Calu3 (cell line): Measurements from ENCODE around the gene CCDC150. TPM values are rescaled to one million over a fixed set of nuclear protein-coding genes. Genes with fewer than 3 reads are reported as not detected.

ENCODE experiments used
- BruUV-seq: library from RNA; stranded (reverse); fragments of 400-500 nt; replicated peaks from 2 replicates; lab custom pipeline; 2021; lab: Mats Ljungman, UMichigan
- CTCF ChIA-PET: fragments of 300-600 bp; sonication (Branson Sonifier 250); formaldehyde crosslinking; loops from one replicate; lab custom pipeline; 2022; ENCODE audit warnings: antibody characterized with exemption; lab: Charles Lee
- DNase-seq: peaks from one replicate; pipeline ENCODE4 v3.0.0; 2022
- H3K27ac Mint-ChIP-seq: one replicate; pipeline ENCODE4 v1.8.0; 2022; ENCODE audit warnings: mixed read lengths; ENCODE audit not compliant: unreplicated experiment
- H3K27me3 Mint-ChIP-seq: one replicate; pipeline ENCODE4 v1.8.0; 2022; ENCODE audit warnings: mixed read lengths; ENCODE audit not compliant: unreplicated experiment
- H3K36me3 Mint-ChIP-seq: one replicate; pipeline ENCODE4 v1.8.0; 2022; ENCODE audit warnings: mild to moderate bottlenecking, moderate library complexity, mixed read lengths; ENCODE audit not compliant: insufficient read depth, unreplicated experiment
- H3K4me1 Mint-ChIP-seq: one replicate; pipeline ENCODE4 v1.8.0; 2022; ENCODE audit warnings: mild to moderate bottlenecking, low read depth, mixed read lengths; ENCODE audit not compliant: unreplicated experiment
- H3K4me3 Mint-ChIP-seq: one replicate; pipeline ENCODE4 v1.8.0; 2022; ENCODE audit warnings: mild to moderate bottlenecking, low read depth, moderate library complexity, mixed read lengths; ENCODE audit not compliant: unreplicated experiment
- H3K9me3 Mint-ChIP-seq: one replicate; pipeline ENCODE4 v1.8.0; 2022; ENCODE audit warnings: low read depth, mixed read lengths; ENCODE audit not compliant: unreplicated experiment
- intact Hi-C: fragments of 100-400 bp; cut with micrococcal nuclease; formaldehyde crosslinking; loops from one replicate; pipeline ENCODE4 v1.10.0; 2022; ENCODE audit not compliant: unreplicated experiment
- total RNA-seq: library from RNA; stranded (reverse); gene quantifications from 2 replicates; pipeline ENCODE4 v1.2.3, GENCODE V29; 2022
- TF ChIP-seq, protein P1 (sequence below): fragments of 200-600 bp; IDR thresholded peaks from one replicate; pipeline ENCODE4 v1.8.0; 2022; ENCODE audit warnings: antibody characterized with exemption; ENCODE audit not compliant: unreplicated experiment

The CCDC150 gene
- total RNA-seq, 1 experiment from 2014 or later, result 21.7 TPM

DNA sequence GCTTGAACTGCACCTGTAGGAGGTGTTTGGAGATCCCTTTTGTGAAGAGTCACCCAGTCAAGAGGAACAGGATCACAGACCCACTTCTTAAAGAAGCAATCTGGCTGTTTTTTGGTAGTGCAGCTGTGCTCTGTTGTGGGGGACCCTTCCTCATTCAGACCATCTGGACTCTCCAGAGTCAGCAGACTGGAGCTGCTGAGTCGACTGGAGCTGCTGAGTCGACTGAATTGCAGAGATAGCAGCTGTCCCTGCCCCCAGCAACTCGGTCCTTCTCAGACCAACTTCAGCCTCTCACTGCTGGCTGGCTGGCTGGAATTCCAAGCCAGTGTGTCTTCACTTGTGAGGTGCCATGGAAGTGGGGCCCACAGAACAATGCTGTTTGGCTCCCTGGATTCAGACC lies 103.2 kb downstream of the CCDC150 start:
- TF ChIP-seq, protein P1, sequence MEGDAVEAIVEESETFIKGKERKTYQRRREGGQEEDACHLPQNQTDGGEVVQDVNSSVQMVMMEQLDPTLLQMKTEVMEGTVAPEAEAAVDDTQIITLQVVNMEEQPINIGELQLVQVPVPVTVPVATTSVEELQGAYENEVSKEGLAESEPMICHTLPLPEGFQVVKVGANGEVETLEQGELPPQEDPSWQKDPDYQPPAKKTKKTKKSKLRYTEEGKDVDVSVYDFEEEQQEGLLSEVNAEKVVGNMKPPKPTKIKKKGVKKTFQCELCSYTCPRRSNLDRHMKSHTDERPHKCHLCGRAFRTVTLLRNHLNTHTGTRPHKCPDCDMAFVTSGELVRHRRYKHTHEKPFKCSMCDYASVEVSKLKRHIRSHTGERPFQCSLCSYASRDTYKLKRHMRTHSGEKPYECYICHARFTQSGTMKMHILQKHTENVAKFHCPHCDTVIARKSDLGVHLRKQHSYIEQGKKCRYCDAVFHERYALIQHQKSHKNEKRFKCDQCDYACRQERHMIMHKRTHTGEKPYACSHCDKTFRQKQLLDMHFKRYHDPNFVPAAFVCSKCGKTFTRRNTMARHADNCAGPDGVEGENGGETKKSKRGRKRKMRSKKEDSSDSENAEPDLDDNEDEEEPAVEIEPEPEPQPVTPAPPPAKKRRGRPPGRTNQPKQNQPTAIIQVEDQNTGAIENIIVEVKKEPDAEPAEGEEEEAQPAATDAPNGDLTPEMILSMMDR, result no peak
- CTCF ChIA-PET, result interaction anchor here (0.6 kb wide), 1 partner anchor 316 kb away, joined by 3 read pairs; no protein-coding TSS in a partner anchor
- Mint-ChIP-seq H3K27me3 (no peaks in the 10 kb centered on the region), H3K4me1 (no peaks in the 10 kb centered on the region), H3K27ac (no peak overlapping the region), H3K36me3 (no peaks in the 10 kb centered on the region), H3K4me3 (no peak overlapping the region), H3K9me3 (peaks cover 16% of the 10 kb centered on the region)
- no TSS peak for BruUV-seq
- intact Hi-C loops, result no loop called here
- DNase-seq, result no peak

DNA sequence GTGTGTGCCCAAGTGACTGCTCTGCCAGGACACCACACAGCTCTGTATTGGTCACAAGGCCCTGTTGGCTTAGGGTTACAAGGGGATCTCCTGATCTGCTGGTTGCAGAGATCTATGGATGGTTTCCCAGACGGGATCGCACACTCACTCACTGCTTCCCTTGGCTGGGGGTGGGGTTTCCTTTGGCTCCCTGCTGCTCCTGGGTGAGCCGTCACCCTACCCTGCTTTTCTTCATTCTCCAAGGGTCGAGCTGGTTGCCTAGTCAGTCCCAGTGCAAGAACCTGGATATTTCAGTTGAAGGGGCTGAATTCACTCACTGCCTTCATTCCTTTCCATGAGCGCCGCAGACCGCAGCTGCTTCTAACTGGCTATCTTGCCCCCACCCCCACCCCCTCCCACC lies 103.7 kb downstream of the CCDC150 start:
- Mint-ChIP-seq H3K4me1 (no peaks in the 10 kb centered on the region), H3K27ac (no peak overlapping the region), H3K4me3 (no peak overlapping the region), H3K27me3 (no peaks in the 10 kb centered on the region), H3K36me3 (no peaks in the 10 kb centered on the region), H3K9me3 (peaks cover 16% of the 10 kb centered on the region)
- CTCF ChIA-PET, result no interaction called here
- TF ChIP-seq, protein P1, result no peak
- no peak for DNase-seq
- intact Hi-C loops, result no loop called here
- no TSS peak for BruUV-seq

DNA sequence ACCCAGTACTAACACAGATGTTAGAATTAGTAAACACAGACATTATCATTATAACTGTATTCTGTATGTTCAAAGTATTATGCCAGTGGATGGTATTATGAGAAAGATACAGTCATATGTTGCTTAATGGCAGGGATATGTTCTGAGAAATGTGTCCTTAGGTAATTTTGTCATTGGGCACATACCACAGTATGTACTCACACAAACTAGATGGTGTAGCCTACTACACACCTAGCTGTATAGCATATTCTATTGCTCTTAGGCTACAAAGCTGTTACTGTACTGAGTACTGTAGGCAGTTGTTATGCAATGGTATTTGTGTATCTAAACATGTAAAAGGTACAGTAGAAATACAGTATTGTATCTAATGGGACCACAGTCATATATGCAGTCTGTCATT lies 106.2 kb downstream of the CCDC150 start:
- Mint-ChIP-seq H3K4me1 (no peaks in the 10 kb centered on the region), H3K27me3 (no peaks in the 10 kb centered on the region), H3K27ac (no peak overlapping the region), H3K9me3 (peaks cover under 1% of the 10 kb centered on the region), H3K36me3 (no peaks in the 10 kb centered on the region), H3K4me3 (no peak overlapping the region)
- TF ChIP-seq, protein P1, result no peak
- BruUV-seq, result no TSS peak
- no peak for DNase-seq
- CTCF ChIA-PET, result no interaction called here
- intact Hi-C loops, result no loop called here

DNA sequence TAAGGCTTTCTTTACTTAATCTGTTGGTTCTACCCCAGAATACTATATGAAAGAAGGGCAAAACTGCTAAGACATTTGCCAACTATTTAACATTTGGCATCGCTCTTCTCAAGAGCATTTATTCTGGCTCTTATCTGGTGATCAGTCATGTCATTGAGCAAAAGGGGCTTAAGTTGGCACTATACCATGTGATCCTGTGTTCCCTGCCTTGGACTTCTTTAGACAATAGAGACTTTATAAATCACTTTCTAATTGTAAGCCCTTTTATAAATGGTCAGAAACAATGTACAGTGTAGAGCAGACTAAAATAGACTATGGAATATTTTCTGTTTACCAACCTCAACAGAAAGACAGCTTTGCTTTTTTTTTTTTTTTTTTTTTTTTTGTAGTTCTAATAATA lies 107.9 kb downstream of the CCDC150 start:
- TF ChIP-seq, protein P1, result no peak
- Mint-ChIP-seq H3K27me3 (no peaks in the 10 kb centered on the region), H3K36me3 (no peaks in the 10 kb centered on the region), H3K4me1 (no peaks in the 10 kb centered on the region), H3K9me3 (no peaks in the 10 kb centered on the region), H3K4me3 (no peak overlapping the region), H3K27ac (no peak overlapping the region)
- intact Hi-C loops, result no loop called here
- CTCF ChIA-PET, result no interaction called here
- DNase-seq, result no peak
- no TSS peak for BruUV-seq
